Activated CD8-positive, alpha-beta T cell treated with anti-CD3 and anti-CD28 coated beads, Interleukin-2, amount 10 ng/mL, durations not matched to agents 7 days and 5 days (primary cell): Measurements from ENCODE around the gene HGF. TPM values are rescaled to one million over a fixed set of nuclear protein-coding genes. Genes with fewer than 3 reads are reported as not detected.
"Not testable (repeated sequence)": the region's sequence is repeated elsewhere in the genome, so short reads cannot be mapped to it uniquely, and the experiment has no call there.

Experiments used
- ATAC-seq: fragments of 150-1000 bp; cut with Tn5 transposase; one replicate; pipeline ENCODE4 v1.10.0; 2021; ENCODE audit warnings: moderate library complexity
- CTCF ChIA-PET: fragments of 350-600 bp; sonication (Branson Sonifier 250); formaldehyde crosslinking; loops from one replicate; lab custom pipeline; 2021; ENCODE audit warnings: antibody characterized with exemption; lab: Charles Lee
- POLR2A ChIA-PET: fragments of 350-600 bp; sonication (Branson Sonifier 250); formaldehyde crosslinking; loops from one replicate; lab custom pipeline; 2021; ENCODE audit warnings: antibody characterized with exemption; lab: Charles Lee
- DNase-seq: peaks from one replicate; pipeline ENCODE4 v3.0.0-alpha.2; 2020
- H3K27ac Mint-ChIP-seq: one replicate; pipeline ENCODE4 v1.8.0; 2021; ENCODE audit warnings: mild to moderate bottlenecking, mixed read lengths
- H3K27me3 Mint-ChIP-seq: one replicate; pipeline ENCODE4 v1.8.0; 2021; ENCODE audit warnings: low read depth, mixed read lengths
- H3K36me3 Mint-ChIP-seq: one replicate; pipeline ENCODE4 v1.8.0; 2021; ENCODE audit warnings: low read depth, mixed read lengths
- H3K4me1 Mint-ChIP-seq: one replicate; pipeline ENCODE4 v1.8.0; 2021; ENCODE audit warnings: low read depth, mixed read lengths
- H3K4me3 Mint-ChIP-seq: one replicate; pipeline ENCODE4 v1.8.0; 2021; ENCODE audit warnings: mild to moderate bottlenecking, mixed read lengths
- H3K9me3 Mint-ChIP-seq: one replicate; pipeline ENCODE4 v1.8.0; 2022; ENCODE audit warnings: mixed read lengths; ENCODE audit not compliant: insufficient read depth
- total RNA-seq, 2 experiments: library from RNA; stranded (reverse); gene quantifications; one replicate each; pipeline ENCODE4 v1.2.3, GENCODE V29; 2021

The HGF gene
- not detected for total RNA-seq

- H3K27me3 Mint-ChIP-seq = peaks cover 5% of the 10 kb centered on the region
- H3K27ac Mint-ChIP-seq = no peak within 1 kb of the TSS
- H3K4me1 Mint-ChIP-seq = no peaks in the 10 kb centered on the region
- POLR2A ChIA-PET = no interaction called here
- no peak for ATAC-seq
- no peaks in the 10 kb centered on the region for H3K9me3 Mint-ChIP-seq
- CTCF ChIA-PET = no interaction called here
- DNase-seq = no peak
- H3K36me3 Mint-ChIP-seq = no peaks in the 10 kb centered on the region
- no peak within 1 kb of the TSS for H3K4me3 Mint-ChIP-seq
Observed at GRCh38 chr7:81769891-81770727, at the start of gene HGF. Gene HGF (minus strand): TSS chr7:81770047. CDS start chr7:81769971, 76 bp downstream.

DNA sequence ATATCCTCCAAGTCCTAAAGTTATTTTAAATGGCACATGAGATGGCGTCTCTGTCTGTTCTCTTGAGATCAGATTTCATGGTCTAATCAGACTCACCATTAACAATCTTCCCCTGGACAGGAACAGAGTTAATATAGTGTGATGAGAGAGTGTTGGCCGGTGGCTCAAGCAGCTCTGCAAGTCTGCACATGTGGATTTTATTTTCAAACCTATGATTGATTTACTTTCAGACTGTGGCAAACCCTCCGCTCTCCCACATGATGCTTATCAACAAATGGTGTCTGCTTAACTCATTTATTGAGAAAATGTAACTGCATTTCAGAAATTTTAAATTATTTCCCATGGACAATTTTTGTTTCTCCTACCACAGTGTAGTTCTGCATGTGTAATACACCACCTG lies 46.5 kb upstream of the HGF start:
- Mint-ChIP-seq H3K27ac (no peak overlapping the region), H3K27me3 (no peaks in the 10 kb centered on the region), H3K4me3 (no peak overlapping the region), H3K36me3 (no peaks in the 10 kb centered on the region), H3K4me1 (no peaks in the 10 kb centered on the region), H3K9me3 (no peaks in the 10 kb centered on the region)
- ChIA-PET POLR2A (no interaction called here), CTCF (no interaction called here)
- DNase-seq = no peak
- ATAC-seq = no peak

GRCh38 chr7:81812866-81813476 lies 43.1 kb upstream of the HGF start:
- DNase-seq, H3K27me3 Mint-ChIP-seq, POLR2A ChIA-PET, CTCF ChIA-PET, H3K4me3 Mint-ChIP-seq, H3K27ac Mint-ChIP-seq, H3K9me3 Mint-ChIP-seq, H3K4me1 Mint-ChIP-seq, H3K36me3 Mint-ChIP-seq, ATAC-seq: not testable (repeated sequence)

- ChIA-PET CTCF (no interaction called here), POLR2A (no interaction called here)
- H3K4me3 Mint-ChIP-seq = no peak overlapping the region
- no peak overlapping the region for H3K27ac Mint-ChIP-seq
- H3K4me1 Mint-ChIP-seq = no peaks in the 10 kb centered on the region
- ATAC-seq = no peak
- H3K9me3 Mint-ChIP-seq = no peaks in the 10 kb centered on the region
- DNase-seq = no peak
- H3K36me3 Mint-ChIP-seq = no peaks in the 10 kb centered on the region
- no peaks in the 10 kb centered on the region for H3K27me3 Mint-ChIP-seq
Observed at GRCh38 chr7:81811956-81812865, 42.4 kb upstream of the HGF start.

DNA sequence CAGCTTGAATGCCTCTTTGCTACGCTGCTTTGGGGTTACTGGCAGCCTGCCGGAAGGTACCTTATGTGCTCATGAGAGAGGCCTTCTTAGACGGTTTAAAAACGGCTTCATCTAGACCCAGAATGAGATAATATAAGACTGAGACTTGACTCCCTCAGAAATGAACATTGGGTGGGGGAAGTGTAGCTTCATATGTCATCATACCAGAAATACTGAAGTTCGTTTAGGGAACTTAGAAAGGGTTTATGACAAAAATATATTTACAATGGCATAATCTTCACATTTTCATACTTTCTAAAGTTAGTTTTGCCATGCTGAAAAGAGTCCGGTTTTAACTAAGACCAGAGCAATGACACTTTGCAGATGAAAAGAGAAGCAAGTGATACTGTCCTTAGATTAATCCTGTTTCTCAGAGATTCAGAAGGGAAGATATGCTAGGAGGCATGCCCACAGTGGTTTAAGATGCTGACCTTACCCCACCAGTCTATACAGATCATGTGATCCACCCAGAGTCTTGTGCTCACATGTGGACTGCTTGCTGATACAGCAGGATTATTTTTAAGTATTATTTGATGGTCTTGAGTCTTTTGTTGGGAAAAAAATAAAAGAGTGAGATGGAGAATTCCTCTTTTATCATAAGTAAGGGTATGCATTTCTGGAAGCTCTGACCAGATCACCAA lies 40.8 kb upstream of the HGF start:
- no peak overlapping the region for H3K27ac Mint-ChIP-seq
- no peak overlapping the region for H3K4me3 Mint-ChIP-seq
- H3K27me3 Mint-ChIP-seq = no peaks in the 10 kb centered on the region
- H3K36me3 Mint-ChIP-seq = no peaks in the 10 kb centered on the region
- H3K4me1 Mint-ChIP-seq = no peaks in the 10 kb centered on the region
- ATAC-seq (no peak), DNase-seq (no peak)
- ChIA-PET CTCF (no interaction called here), POLR2A (no interaction called here)
- no peaks in the 10 kb centered on the region for H3K9me3 Mint-ChIP-seq

DNA sequence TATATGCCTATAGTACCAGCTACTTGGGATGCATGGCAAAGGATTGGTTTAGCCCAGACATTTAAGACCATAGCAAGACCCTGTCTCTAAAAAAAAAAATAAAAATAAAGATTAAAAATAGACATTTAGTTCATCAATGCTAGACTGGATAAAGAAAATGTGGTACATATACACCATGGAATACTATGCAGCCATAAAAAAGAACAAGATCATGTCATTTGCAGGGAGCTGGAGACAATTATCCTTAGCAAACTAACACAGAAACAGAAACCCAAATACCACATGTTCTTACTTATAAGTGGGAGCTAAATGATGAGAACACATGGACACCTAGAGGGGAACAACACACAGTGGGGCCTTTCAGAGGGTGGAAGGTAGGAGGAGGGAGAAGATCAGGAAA lies 38.5 kb upstream of the HGF start:
- CTCF ChIA-PET, H3K9me3 Mint-ChIP-seq, H3K36me3 Mint-ChIP-seq, H3K27me3 Mint-ChIP-seq, H3K27ac Mint-ChIP-seq, H3K4me1 Mint-ChIP-seq, ATAC-seq, DNase-seq, H3K4me3 Mint-ChIP-seq, POLR2A ChIA-PET: not testable (repeated sequence)

GRCh38 chr7:81803267-81803666 lies 33.4 kb upstream of the HGF start:
- Mint-ChIP-seq H3K27me3 (no peaks in the 10 kb centered on the region), H3K4me3 (no peak overlapping the region), H3K36me3 (no peaks in the 10 kb centered on the region), H3K27ac (no peak overlapping the region), H3K4me1 (no peaks in the 10 kb centered on the region), H3K9me3 (no peaks in the 10 kb centered on the region)
- ATAC-seq (no peak), DNase-seq (no peak)
- POLR2A ChIA-PET = no interaction called here
- CTCF ChIA-PET = no interaction called here

DNA sequence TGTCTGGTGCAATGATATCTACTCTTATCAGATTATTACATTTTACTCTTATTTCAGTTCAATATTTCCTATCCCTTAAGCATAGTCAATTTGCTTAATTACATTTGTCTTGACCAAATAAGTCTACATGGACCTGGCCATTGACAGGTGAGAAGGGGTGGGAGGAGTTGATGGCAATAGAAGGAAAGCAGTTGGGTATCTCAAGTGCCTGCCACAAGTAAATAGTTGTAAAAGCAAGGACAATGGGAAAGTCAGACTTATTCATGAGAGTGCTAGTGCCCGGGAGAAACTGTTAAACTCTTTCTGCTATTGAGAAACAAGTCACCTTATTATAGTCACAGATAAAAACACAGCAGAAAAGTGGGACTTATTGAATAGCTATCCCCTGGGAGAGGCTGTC lies 32.4 kb upstream of the HGF start:
- POLR2A ChIA-PET = no interaction called here
- Mint-ChIP-seq H3K9me3 (no peaks in the 10 kb centered on the region), H3K4me1 (no peaks in the 10 kb centered on the region), H3K27me3 (no peaks in the 10 kb centered on the region), H3K36me3 (no peaks in the 10 kb centered on the region), H3K27ac (no peak overlapping the region), H3K4me3 (no peak overlapping the region)
- DNase-seq (no peak), ATAC-seq (no peak)
- CTCF ChIA-PET = no interaction called here

DNA sequence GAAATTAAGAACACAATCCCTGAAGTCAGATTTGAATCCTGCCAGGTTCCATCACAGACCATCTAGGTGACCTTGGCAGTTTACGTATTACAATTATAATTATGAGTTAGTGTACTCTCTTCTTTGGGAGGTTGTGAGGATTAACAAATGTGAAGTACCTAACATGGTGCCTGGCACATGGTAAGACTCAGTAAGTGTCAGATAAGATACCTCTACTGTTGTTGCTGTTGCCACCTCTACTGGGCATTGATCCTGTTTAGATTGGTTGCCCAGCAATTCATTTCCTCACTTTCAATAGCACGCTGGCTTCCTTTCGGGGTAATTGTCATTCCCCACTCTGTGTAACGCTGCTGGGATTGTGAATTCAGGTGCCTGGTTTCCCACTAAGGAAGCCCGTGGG lies 31.7 kb upstream of the HGF start:
- no peak for DNase-seq
- no peak for ATAC-seq
- Mint-ChIP-seq H3K27ac (no peak overlapping the region), H3K9me3 (no peaks in the 10 kb centered on the region), H3K4me1 (no peaks in the 10 kb centered on the region), H3K36me3 (no peaks in the 10 kb centered on the region), H3K4me3 (no peak overlapping the region), H3K27me3 (no peaks in the 10 kb centered on the region)
- POLR2A ChIA-PET = no interaction called here
- CTCF ChIA-PET = no interaction called here

DNA sequence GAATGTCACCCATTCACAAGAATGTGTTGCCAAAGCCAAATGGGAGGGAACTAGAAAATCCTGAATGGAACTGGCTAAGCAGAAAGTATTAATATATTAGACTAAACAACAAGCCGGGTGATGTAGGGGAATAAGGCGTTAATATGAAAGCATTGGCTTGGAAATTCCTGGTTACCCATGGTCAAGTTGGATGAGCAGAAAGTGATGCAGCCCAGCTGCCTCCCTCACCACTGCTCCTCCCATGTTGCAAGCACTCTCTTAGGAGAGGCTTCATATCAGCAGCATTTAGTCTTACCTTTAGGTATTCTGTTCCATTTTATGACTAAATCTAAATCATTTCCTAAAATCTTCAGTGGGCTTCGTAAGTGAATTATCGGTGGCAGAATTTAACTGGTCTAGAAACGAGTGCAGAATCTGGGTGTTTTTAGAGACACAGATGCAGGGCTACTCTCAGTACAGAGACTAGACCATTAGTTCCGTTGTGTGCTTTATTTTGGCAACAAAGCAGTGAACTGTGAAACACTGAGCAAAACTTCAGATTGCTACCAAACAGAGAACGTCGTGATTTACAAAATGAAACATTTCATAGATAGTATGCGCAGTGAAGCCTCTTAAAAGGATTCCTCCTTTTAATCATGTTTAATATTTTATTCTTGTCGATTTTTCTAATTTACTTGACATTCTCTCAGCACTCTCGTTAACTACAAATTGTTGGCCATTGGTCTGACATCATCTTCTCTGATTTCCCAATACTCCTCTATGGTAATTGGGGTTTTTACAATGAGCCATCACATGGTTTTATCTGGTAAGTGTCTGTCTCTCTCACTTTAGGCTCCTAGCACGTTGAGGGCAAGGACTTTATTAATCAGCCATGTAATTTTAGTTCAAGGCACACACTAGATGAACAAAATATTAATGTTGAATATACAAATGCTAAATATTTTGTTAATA lies 22.0 kb upstream of the HGF start:
- ATAC-seq (no peak), DNase-seq (no peak)
- CTCF ChIA-PET = no interaction called here
- Mint-ChIP-seq H3K4me1 (no peaks in the 10 kb centered on the region), H3K36me3 (no peaks in the 10 kb centered on the region), H3K27me3 (no peaks in the 10 kb centered on the region), H3K4me3 (no peak overlapping the region), H3K27ac (no peak overlapping the region), H3K9me3 (no peaks in the 10 kb centered on the region)
- POLR2A ChIA-PET = no interaction called here

DNA sequence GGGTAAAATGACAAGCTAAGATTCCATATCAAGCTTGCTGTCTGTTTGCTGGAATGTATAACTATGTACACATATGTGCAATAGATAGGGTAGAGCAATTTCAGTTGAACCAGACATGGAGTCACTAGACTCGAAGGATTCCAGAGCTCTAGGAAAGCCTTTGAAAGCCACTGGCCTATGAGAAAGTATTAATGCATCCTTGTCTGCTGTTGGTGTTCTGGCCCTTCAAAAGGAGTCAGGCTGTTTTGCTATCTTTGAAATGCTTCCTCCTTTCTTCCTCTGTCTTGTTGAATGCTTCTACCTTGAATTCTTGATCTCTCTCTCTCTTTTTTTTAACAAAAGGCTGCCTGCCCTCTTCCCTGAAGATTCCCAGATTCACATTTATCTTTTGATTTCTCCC lies 20.8 kb upstream of the HGF start:
- ATAC-seq = no peak
- Mint-ChIP-seq H3K4me3 (no peak overlapping the region), H3K27ac (no peak overlapping the region), H3K9me3 (no peaks in the 10 kb centered on the region), H3K36me3 (no peaks in the 10 kb centered on the region), H3K4me1 (no peaks in the 10 kb centered on the region), H3K27me3 (no peaks in the 10 kb centered on the region)
- CTCF ChIA-PET = no interaction called here
- POLR2A ChIA-PET = no interaction called here
- no peak for DNase-seq
